IPS DF 19.7 (cell line): ENCODE data around the gene CWH43.
A peak's percentile ranks its signal among the peaks of the same experiment; 100 is the strongest.
"Not testable (repeated sequence)": the region's sequence is repeated elsewhere in the genome, so short reads cannot be mapped to it uniquely, and the experiment has no call there.

ENCODE experiments used
- DNase-seq: peaks from one replicate; pipeline ENCODE4 v3.0.0-alpha.2; 2013; ENCODE audit warnings: low read depth, low spot score

The CWH43 gene

GRCh38 chr4:48985976-48986653, at the start of gene CWH43:
CWH43 (plus strand) TSS chr4:48986275; CDS start chr4:48986430, 155 bp downstream.
- peak; percentile 12 for DNase-seq

GRCh38 chr4:48937033-48937432, 49.0 kb upstream of the CWH43 start:
- DNase-seq = no peak

- DNase-seq = no peak
Observed at GRCh38 chr4:48938831-48939230, 47.2 kb upstream of the CWH43 start.

GRCh38 chr4:48939785-48940184, 46.3 kb upstream of the CWH43 start:
- DNase-seq = no peak

GRCh38 chr4:48943387-48943786, 42.7 kb upstream of the CWH43 start:
- no peak for DNase-seq

GRCh38 chr4:48944252-48944651, 41.8 kb upstream of the CWH43 start:
- DNase-seq = no peak

- DNase-seq = no peak
Observed at GRCh38 chr4:48944756-48945241, 41.3 kb upstream of the CWH43 start.

- no peak for DNase-seq
Observed at GRCh38 chr4:48945981-48946380, 40.1 kb upstream of the CWH43 start.

GRCh38 chr4:48947731-48948130, 38.3 kb upstream of the CWH43 start:
- DNase-seq = no peak

- DNase-seq = no peak
Observed at GRCh38 chr4:48949086-48949485, 37.0 kb upstream of the CWH43 start.

- no peak for DNase-seq
Observed at GRCh38 chr4:48949518-48950219, 36.4 kb upstream of the CWH43 start.

- DNase-seq = no peak
Observed at GRCh38 chr4:48954314-48954713, 31.8 kb upstream of the CWH43 start.

GRCh38 chr4:48957366-48957765, 28.7 kb upstream of the CWH43 start:
- not testable (repeated sequence) for DNase-seq

- DNase-seq = no peak
Observed at GRCh38 chr4:48958582-48958981, 27.5 kb upstream of the CWH43 start.

GRCh38 chr4:48960988-48961635, 25.0 kb upstream of the CWH43 start:
- DNase-seq = no peak

GRCh38 chr4:48962636-48963035, 23.4 kb upstream of the CWH43 start:
- no peak for DNase-seq

- DNase-seq = peak; percentile 47
Observed at GRCh38 chr4:48963042-48963679, 22.9 kb upstream of the CWH43 start.

GRCh38 chr4:48967101-48967500, 19.0 kb upstream of the CWH43 start:
- DNase-seq = no peak

GRCh38 chr4:48967631-48968030, 18.4 kb upstream of the CWH43 start:
- no peak for DNase-seq

GRCh38 chr4:48968814-48969213, 17.3 kb upstream of the CWH43 start:
- no peak for DNase-seq

- no peak for DNase-seq
Observed at GRCh38 chr4:48970471-48970921, 15.6 kb upstream of the CWH43 start.
